ENCODE data around the gene DAZAP1.

DNA sequence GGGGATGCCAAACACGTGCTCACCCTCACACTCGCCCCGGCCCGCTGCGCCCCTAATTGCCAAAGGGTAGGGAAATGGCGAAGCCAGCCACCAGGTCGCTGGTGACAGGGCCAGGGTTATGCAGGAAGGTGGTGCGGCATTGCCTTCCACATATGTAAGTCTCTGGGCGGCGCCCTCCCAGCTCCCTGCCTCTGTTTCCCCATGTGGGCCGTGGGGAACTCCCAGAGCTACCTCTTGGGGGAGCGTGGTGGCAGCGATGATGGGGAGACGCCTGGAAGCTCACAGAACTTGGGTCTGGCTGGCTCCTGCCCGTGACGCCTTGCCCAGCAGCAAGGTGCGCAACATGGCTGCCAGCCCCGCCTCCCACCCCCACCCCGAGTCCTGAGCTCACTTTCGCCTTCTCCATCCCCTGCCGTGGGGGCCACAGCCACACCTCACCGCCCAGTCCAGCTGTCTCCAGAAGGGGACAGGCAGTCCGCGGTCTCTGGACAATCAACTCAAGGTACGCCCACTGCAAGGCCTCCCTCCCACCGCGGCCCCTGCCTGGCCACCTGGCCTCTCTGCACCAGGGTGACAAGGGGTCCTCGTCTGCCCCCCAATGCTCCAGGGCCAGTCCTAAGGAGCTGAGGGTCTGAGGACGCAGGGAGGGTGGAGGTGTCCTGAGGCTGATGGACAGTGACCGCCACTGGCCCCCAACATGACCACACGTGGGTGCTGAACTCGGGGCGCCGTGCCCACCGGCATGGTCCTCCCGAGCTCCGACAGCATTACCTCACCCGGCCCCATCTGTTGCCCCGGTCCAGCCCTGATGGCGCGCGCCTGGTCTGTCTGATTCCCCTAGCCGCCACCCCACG is 65.1 kb downstream of the DAZAP1 start:
- TF ChIP-seq, protein P1, sequence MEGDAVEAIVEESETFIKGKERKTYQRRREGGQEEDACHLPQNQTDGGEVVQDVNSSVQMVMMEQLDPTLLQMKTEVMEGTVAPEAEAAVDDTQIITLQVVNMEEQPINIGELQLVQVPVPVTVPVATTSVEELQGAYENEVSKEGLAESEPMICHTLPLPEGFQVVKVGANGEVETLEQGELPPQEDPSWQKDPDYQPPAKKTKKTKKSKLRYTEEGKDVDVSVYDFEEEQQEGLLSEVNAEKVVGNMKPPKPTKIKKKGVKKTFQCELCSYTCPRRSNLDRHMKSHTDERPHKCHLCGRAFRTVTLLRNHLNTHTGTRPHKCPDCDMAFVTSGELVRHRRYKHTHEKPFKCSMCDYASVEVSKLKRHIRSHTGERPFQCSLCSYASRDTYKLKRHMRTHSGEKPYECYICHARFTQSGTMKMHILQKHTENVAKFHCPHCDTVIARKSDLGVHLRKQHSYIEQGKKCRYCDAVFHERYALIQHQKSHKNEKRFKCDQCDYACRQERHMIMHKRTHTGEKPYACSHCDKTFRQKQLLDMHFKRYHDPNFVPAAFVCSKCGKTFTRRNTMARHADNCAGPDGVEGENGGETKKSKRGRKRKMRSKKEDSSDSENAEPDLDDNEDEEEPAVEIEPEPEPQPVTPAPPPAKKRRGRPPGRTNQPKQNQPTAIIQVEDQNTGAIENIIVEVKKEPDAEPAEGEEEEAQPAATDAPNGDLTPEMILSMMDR (IDR thresholded peaks at IDR 0.05; ENCODE audit: poor library complexity): no peak
- no peak for TF ChIP-seq EZH2phosphoT487 (IDR thresholded peaks at IDR 0.05; ENCODE audit: low read depth, severe bottlenecking, unreplicated experiment)
- no peak for TF ChIP-seq EZH2 (IDR thresholded peaks at IDR 0.05; ENCODE audit: borderline replicate concordance)

Measured in hepatocyte (in vitro differentiated cells).